HUDEP-2 (cell line): ENCODE data around the gene TMEM131L.

Experiments used
- DNase-seq, 76 experiments: peaks; one replicate each; lab custom pipeline; 2025; ENCODE audit not compliant: unreplicated experiment in 76 of 76; lab: John Stamatoyannopoulos, UW

TMEM131L gene

DNA sequence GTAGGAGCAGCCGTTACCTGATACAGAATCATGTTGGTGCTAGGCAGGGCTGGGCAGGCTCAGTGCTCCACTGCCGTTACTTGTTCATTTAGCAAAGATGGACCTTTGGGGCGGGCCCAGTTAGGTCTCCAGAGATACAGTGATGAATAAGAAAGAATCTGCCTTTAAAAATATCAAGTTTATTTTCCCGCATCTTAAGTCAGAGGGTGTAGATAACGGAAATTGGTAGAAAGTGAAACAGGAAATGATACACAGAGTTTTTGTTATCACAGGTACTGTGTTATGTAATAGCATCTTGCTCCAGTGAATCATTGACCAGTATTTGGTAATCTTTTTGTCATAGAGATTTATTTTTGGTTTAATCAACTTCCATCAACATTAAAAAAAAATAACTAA is 5.5 kb downstream of the TMEM131L start:
- no peak for DNase-seq

DNA sequence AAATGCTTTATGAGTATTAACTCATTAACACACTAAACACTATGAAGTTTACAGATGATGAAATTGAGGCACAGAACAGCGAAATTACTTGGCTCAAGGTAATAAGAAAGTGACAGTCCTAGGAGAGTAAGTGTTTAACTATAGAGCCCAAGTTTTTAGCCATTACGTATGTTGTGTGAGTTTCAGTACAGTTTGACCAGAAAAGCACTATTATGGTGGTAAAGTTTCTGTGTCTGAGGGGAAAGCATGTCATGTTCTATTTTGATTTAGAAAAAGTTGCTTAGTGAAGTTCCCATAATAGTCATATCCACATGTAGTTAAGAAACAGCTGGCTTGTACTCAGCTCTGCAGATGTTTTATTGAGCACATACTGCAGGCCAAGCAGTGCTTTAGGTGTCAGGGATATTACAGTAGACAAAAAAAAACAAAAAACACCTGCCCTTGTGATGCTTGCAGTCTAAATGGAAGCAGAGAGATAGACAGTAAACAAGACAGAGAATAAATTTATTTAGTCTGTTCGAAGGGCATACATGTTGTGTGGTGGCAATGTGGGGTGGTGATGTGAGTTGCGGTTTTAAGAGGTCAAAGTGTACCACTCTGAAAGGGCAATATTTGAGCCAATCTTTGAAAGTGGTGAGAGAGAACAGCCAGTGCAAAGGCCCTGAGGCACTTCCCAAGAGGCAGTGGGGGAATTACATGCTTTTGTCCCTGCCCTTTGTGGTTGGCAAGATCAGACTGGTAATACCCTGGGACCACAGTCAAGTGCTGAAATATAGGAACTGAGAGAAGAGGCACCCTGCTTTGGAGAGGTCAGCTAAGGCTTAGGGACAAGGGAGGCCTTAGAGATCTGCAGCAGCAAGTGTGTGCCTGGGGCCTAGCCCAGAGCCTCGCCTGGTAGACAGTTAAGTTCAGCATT is 6.2 kb downstream of the TMEM131L start:
- no peak for DNase-seq

DNA sequence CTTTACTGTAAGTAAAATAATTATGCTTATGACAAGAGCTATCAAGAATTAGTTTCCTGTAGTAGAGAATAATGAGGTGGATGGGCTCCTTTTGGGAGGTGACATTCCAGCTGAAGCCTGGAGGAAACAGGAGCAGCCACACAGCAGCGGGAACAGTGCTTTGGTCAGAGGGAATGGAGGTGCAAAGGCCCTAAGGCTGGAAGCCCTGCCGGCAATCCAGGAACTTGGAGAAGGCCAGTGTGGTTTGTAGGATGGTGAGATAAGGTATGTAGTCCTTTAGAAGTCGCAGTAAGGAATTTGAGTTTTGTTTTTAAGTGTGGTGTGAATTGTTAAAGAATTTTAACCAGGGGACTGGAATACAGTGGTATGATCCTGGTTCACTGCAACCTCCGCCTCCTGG is 8.1 kb downstream of the TMEM131L start:
- no peak for DNase-seq

DNA sequence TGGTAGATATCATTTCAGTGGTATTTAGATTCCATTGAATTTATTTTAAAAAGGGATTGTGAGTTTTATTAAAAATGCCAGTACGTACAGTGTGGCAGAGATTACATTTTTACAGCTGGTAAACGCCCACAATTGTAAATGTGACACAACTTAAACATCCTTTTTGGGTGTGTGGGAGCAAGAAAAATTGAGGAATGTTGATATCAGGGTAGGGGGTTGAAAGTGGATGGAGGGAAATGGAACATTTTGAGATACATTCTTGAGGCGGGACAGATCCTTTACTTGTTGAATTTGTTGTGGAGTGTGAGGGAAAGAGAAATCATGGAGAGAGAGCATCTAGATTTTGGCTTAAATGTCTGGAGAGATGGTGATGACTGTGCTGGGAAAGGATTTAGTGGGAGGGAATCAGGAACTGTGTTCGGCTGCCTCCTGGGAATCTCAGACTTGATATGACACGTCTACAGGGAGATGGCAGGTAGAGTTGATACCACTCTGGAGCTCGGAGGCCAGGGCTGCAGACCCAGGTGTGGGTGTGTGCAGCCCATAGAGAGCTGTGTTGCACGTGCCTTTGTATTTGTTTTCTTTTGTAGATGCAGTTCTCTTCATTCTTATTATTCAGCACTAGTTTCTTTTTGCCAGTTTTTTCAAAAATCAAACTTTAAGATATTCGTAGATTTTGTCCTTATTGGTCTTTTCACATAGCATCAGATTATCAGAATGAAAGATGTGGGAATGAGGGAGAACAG is 10.8 kb downstream of the TMEM131L start:
- no peak for DNase-seq

DNA sequence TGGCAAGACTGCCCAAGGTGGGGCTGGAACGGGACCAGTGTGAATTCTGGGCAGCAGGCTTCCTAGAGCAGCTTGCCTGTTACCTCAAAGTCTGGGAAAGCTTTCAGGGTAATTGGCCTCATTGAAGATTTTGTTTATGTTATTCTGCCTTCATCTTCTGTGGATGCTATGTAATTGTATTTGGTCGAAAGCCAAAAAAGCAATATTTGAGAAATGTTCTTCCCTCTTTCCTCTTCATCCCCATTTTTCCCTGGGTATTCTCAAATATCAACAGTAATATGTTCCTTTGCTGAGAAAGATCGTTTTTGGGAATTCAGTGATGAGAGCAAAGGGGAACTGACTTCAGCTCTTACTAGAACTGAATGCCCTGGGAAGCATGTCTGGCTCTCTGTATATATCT is 12.9 kb downstream of the TMEM131L start:
- no peak for DNase-seq

DNA sequence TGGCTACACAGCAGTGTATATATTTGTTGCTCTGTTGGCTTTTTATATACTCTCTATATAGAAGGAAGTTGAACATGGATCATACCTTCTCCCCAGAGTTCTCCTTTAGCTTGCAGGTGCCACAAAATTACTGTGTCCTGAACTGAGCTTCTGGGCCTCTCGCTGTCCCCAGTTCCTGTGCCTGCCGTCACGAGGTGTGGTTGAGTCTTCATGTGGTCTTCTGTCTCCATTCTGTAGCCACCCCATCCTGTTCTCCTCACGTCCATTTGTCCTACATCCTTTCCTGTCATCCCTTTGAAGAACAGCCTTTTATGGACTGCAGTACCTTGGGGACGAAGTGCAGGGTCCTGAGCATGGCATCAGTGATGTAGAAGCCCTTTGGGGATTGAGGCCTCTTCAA is 14.5 kb downstream of the TMEM131L start:
- no peak for DNase-seq

DNA sequence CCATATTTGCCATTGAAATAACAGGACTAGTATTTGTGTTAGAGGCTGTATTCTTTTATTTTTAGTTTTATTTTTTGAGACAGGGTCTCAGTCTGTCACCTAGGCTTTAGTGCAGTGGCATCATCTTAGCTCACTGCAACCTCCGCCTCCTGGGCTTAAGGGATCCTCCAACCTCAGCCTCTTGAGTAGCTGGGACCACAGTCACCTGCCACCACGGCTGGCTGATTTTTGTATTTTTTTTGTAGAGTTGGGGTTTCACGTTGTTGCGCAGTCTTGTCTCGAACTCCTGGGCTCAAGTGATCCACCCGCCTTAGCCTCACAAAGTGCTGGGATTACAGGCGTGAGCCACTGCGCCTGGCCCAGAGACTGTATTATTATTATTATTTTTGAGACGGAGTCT is 15.3 kb downstream of the TMEM131L start:
- DNase-seq, result no peak

DNA sequence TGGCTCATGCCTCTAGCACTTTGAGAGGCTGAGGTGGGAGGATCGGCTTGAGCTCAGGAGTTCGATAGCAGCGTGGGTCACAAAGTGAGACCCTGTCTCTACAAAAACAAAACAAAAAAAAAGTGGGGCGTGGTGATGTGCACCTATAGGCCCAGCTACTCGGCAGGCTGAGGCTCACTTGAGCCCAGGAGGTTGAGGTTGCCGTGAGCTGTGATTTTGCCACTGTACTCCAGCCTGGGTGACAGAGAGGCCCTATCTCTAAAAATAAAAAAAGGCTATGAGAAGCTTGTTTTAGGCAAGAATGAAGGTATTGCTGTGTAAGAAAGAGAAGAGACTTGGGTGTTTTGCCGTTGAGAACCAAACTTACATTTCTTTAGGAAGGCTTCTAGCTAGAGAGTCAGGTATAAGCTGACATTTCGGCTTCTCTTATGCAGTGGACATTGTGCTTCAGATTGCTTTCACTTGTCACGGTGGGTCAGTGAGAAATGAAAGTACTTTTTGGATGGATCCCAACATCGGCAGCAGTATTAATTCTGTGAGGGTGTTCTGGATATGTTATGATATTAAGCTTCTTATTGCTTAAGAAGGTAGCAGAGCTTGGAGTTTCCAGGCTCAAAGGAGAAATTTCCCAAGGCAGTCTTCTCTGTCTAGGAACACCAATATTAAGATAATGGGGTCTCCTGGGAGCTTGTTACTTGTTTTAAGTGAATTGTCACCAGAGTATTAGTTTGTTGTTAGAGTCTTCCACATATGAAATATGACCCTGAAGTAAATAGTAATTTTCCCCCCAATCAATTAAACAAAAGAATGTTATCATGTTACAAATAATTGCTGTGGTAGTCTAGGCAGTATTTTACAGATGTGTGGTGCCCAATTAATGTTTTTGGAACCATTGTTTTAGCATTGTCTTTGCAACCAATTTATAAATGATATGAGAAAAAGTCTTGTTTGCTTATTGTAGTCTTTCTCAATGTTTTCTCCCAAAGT is 17.6 kb downstream of the TMEM131L start:
- no peak for DNase-seq

DNA sequence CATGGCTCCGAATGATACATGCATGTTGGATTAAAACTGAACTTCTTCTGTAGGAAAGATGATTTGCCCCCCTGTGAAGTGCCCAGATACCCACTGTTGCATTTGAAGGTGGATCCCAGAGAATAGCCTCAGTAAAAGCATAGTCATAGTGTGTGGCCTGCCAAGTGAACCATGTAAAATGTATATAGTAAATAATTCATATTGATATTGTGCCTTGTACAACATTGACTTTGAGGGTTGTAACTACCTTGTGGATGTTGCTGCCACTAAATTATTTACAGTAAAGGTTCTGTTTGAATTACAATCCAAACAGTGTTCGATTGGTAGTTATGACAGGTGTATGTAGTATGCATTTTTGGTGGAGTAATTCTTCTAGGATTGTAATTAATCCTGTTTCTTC is 19.2 kb downstream of the TMEM131L start:
- DNase-seq, result no peak

DNA sequence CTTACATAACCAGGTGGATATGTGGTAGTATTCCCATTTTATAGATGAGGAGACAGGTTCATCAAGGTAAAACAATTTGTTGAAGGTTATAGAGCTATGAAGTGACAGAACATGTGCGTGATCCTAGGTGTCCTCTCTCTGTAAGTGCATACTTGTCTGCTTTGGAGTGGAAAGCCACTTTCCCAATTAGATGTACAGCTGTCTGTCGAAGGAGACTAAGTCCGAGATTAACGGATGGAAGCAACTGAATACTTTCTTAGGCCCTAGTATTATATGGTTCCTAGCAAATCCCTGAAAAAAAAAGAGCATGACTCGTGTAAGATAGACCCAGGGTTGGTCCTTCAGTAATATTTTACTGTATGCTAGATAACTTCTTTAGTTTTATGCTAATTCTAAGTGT is 19.7 kb downstream of the TMEM131L start:
- no peak for DNase-seq

DNA sequence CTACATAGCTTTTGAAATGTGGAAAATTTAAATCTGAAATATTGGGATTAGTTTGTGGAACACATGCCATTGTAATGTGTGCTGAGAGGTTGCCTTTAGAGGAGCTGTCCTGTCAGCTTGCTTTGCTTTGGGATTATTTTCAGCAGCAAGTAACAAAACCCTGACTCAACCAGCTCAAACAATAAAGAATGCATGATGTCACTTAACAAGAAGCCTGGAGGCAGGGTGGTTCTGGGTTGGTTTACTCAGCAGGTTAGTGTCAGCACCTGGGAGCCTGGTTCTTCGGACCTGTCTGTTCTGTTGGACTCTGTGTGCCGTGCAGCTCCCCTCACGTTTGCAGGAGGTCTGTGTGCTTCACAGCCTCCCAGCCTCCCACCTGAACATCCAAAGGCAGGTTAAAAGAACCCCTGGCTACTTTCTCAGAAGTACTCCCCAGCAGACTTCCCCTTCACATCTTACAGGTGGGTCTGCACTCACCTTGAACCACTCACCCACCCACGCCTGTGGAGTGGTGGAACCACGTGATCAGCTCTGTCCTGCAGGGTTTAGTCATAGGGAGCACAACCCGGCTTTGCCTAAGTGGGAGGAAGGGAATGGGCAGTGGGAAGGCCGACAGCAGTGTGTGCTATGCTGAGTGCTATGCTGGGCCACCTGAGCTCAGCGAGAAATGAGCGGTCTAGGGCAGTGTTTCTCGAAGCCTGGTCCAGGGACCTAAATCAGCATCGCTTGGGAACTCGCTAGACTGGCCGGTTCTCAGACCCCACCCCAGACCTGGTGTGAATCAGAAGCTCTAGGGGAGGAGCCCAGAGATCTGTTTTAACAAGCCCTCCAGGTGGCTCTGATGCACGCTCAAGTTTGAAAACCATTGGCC is 20.4 kb downstream of the TMEM131L start:
- DNase-seq, result no peak

DNA sequence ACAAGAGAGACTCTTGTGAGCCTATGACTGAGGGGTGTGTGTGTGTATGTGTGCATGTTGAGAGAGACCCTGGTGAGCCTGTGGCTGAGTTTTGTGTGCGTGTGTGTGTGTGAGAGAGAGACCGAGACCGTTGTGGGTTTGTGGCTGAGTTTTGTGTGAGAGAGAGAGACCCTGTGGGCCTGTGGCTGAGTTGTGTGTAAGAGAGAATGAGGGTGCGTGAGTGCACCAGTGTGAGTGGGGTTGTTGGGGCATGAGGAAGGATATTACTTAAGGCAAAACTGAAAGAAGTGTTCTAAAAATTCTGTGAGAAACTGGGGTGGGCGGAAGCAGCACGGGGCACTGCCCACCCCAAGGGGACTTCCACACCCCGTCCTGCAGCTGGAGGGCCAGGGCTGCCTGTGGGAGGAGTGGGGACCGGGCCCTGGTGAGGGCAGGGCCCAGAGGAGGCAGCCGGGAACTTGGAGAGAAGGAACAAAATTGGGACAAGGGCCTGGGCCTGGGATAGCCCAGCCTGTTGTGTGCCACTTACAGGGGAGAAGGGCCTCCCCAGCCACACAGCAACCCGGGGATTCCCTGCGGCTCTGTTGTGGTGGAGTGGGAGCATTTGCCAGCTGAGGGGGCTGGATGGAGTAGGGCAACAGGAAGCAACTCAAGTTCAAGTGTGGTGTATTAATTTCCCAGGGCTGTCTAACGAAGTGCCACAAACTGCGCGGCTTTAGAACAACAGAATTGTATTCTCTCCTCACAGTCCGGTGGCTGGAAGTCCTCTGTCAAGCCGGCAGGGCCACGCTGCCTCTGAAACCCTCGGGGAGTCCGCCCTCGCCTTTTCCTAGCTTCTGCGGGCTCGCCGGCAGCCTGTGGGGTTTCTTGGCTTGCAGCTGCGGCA is 22.1 kb downstream of the TMEM131L start:
- no peak for DNase-seq

DNA sequence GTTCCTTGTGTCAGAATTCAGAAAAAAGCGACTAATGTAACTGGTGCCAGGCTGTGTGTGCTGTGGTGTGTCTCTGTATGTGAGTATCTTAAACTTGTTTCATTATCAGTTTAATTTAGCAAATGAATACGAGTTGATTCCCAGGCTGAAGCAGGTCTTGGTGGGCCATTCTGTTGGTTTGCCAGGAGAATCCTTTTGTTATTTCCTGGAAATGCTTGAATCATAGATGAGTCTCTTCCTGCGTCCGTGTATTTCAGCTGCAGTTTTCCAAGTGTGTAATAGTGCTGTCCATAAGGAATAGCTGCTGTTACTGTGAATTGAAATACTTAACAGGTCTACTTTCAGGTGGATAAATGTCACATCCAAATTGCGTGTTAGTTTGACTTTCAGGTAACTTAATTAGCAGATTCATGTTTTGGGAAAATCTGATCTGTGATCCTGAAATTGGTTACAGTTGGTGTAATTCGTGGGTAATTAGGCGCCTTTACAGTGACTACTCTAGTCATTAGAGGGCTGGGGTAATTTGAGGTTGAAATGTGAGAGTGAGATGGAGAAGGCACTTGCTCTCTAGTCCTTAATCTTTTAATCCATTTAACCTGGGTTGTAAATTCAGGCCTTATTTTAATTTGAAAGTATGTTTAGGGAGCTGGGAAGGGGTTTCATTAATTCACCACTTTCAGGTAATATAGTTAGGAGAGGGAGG is 23.8 kb downstream of the TMEM131L start:
- DNase-seq, result no peak

DNA sequence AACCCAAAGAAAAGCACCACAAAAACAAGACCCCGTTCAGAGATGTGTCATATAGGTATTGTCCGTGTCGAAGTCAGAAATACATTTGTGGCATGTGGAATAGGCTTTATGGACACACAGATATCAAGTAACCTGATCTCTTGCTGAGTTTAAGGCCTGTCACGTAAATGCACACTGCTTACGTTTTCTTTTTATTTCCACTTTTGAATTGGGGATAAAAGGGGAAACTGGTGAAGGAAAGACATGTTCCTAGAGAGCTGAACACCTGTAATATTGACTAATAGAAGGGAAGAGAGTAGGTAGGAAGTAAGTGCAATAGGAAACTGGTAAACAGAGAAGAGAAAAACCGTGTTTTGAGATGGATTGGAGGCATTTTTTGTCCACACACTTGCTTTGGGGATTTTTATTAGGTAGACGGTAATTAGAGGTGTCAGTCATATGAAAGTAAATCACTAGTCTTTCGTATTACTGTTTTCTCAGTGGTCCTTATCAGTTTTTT is 24.9 kb downstream of the TMEM131L start:
- DNase-seq, result no peak

DNA sequence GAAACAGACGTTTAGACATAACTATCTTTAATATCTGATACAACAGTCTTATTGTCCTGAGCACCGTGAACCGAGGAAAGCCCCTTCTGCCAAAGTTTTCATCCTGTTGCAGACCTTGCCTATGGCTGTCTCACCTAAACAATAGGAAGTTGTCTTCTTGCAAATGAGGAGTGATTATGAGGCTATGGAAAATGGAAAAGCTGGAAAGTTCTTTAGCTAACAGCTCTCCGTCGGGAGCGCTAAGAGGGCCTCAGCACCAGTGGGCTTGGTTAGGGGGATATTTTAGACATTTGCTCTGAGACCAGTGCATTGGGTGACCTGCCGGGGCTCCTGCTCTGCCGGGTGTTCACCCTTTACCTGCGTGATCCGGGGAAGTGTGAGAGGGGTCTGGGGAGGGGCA is 28.4 kb downstream of the TMEM131L start:
- no peak for DNase-seq

DNA sequence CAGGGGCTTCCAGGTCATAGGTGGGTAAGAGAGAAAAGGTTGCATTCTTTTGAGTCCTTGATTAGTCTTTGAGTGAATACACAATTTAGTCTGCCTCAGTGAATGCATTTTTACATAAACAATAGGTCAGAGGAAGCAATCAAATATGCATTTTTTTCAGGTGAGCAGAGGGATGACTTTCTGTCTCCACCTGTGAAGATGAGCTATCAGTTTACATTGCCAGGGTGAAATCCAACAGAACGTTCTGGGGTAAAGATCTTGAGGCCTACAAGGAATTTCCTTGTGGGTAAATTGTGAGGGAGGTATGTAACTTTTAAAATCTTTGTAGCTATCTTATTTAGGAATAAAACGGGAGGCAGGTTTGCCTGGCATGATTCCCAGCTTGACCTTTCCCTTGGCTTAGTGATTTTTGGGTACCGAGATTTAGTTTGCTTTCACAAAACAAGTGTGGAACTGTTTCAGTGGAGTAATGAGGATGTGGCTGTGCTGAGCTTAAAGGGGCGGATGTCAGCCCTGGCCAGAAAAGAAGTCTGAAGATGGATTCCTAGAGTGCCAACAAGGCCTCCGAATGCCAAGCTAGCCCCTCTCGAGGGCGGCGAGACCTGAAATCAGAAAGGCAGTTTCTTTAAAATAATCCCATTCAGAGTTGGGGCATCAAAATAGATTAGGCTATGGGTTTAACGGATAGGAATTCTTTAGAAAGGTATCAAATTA is 29.5 kb downstream of the TMEM131L start:
- no peak for DNase-seq

DNA sequence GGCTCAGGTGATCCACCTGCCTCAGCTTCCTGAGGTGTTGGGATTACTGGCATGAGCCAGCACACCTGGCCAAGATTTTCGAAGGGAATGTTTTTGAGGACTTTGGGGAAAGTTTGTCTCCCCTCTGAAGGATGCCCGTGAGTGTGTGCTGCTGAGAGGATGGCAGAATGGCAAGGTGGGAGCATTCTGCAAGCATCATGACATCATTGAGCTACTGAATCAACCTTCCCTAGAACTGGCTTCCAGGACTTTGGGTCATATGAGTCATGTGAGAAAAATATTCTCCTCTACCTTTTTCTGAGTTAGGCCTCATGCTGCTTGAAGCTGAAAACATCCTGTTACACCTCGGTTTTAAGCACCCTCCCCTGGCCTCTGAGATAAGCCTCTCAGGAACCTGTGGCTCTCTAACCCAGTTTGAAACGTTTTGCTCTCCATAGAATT is 31.0 kb downstream of the TMEM131L start:
- DNase-seq, result peak in 1 of 76 experiments; percentile 8
